GM21390 (cell line): ENCODE data around the gene LRIT1.

Source experiments
- ATAC-seq: cut with Tn5 transposase; IDR thresholded peaks from one replicate; pipeline ENCODE4 v1.9.1; 2021; ENCODE audit not compliant: unreplicated experiment

Gene LRIT1

DNA sequence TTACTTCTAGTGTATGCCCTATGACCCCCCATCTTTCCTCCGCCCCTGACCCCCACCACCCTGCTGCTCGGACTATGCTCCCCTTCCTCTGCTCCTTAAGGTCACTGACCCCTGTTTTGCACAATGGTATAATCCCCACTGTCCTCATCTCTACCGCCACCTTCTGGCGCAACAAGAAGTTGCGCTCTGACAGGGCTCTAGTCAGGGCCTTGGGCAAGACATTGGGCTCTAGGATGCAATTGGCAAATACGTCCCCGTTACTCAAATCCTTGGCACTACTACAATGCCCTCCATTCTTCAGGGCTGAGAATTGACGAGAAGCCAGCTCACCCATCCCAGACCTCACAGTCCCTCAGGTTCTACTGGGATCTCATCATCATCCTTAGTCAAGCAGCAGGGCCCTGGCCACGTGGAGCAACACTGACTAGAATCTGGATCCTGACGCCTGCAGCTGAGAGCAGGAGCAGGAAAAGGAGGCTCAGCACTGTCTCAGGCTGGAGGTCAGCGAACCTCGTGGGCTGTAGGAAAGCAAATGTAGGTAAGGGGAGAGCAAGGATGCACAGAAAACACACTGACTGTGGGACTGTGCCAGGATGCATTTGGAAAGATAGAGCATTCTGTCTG, 26.6 kb downstream of the LRIT1 start:
- peak; percentile 82 for ATAC-seq

DNA sequence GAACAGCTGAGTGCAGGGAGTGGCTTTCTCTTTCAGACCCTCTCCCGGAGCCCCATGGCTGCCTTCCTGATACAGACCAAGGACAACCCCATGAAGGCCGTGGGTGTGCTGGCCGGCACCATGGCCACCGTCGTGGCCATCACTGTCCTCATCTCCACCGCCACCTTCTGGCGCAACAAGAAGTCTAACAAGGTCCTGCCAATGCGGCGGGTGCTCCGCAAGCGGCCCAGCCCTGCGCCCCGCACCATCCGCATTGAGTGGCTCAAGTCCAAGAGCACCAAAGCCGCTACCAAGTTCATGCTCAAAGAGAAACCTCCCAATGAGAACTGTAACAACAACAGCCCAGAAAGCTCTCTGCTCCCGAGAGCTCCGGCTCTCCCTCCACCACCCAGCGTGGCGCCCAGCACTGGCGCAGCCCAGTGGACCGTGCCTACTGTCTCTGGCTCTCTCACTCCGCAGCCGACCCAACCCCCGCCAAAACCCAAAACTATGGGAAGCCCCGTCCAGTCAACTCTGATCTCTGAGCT, 27.2 kb downstream of the LRIT1 start:
- ATAC-seq = no peak

DNA sequence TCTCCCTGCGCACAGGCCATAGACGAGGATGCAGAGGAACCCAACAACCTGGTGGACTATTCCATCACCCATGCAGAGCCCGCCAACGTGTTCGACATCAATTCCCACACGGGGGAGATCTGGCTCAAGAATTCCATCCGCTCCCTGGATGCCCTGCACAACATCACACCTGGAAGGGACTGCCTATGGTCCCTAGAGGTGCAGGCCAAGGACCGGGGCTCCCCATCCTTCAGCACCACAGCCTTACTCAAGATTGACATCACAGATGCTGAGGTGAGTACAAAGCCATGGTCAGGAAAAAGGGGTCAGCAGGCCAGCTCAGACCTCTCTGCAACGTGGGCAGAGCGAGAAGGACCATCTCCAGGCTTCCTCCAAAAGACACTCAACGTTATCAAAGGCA, 28.3 kb downstream of the LRIT1 start:
- no peak for ATAC-seq

DNA sequence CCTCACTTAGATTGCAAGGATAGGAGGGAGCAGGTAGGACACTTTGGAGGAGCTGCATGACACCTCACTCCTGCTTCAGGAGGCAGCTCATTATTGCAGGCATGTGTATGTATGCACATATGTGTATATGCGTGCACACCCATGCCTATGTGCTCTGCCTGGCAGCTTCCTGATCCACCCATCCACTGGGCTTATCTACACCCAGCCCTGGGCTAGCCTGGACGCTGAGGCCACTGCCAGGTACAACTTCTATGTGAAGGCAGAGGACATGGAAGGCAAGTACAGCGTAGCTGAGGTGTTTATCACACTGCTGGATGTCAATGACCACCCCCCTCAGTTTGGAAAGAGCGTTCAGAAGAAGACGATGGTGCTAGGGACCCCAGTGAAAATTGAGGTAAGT, 29.3 kb downstream of the LRIT1 start:
- no peak for ATAC-seq

DNA sequence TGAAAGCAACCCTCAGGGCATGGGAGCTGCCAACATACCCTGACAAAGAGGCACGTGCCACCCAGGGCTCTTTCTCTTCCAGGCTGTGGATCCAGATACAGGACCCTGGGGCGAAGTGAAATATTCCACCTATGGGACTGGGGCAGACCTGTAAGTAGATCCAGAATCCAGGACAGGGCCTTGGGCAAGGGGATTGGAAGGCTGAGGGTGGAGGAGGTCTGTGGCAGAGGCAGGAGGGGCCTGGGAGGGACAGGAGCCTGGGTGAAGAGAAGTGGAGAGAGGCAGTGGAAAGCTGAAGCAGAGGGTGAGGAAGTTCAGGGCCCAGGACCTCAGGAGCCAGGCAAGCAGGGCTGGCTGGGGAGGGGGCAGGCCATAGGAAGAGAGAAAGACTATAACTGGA, 29.8 kb downstream of the LRIT1 start:
- ATAC-seq = no peak

DNA sequence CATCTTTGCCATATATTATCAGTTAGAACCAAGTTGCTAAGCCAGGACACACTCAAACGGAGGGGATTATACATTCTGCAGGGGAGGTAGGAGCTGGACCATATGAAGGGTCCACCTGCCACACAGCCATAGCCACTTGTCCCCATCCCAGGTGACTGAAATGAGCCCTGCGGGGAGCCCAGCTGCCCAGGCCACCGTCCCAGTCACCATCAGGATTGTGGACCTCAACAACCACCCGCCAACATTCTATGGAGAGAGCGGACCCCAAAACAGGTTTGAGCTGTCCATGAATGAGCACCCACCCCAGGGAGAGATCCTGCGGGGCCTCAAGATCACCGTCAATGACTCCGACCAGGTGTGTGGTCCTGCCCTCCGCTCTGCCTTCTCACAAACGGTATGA, 33.3 kb downstream of the LRIT1 start:
- ATAC-seq = no peak

DNA sequence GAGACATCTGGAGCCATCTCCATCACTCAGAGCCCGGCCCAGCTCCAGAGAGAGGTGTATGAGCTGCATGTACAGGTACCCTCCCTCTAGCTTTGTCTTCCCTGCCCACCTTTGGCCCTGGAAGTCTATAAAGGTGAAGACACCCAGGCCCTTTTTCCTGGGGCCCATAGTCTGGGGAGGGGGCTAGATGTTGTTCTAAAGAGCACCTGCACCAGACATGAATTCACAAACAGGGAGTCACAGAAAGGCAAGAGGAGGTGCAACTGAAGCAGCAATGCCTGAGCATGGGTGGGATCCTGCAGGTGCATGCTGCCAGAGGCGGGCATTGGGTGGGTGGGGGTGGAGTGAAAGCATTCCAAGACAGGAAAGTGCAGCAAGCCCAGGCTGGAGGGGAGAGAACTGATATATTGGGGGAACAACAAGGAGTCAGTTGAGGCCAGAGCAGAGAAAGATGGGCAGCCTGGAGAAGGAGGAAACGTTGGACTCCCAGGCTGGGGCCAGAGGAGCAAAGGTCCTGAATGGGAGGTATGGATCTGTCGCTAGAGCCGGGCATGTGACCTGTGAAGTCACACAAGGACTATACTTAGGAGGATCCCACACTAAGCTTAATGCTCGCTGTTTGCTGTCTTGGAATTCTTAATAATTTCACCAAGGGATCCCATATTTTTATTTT, 35.4 kb downstream of the LRIT1 start:
- no peak for ATAC-seq

DNA sequence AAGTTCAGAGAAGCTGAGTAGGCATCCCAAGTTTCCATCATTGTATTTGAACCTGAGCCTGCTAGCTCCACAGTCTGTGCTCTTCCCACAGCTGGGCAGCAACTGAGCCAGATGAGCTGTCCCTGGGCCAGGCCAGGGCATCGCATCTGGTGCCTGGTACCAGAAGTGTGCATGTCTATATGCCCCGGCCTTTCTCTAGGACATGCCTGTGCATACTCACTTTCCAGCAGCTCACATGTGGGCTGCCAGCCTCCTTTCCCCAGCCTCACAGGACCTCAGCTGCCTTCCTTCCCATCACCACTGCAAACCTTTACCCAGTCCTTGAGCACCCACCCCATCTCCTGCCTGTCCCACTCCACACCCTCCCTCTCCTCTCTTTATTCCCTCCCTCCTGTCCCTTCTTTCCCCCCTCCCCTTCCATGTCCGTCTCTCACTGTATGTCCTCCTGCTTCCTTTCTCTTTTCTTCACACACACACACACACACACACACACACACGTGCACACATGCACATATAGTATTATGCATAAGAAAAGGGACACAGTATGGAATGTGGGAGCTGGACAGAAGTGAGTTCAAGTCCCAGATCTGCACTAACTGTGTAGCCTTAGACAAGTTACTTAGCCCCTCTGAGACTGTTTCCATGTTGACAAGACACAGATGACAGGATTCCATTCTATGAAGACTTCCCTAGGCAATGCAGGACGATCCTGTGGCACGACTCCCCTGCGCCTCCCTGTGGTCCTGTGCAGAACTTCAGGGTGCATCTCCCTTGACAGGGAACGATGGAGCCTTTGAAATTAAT, 36.1 kb downstream of the LRIT1 start:
- ATAC-seq = peak; percentile 86

DNA sequence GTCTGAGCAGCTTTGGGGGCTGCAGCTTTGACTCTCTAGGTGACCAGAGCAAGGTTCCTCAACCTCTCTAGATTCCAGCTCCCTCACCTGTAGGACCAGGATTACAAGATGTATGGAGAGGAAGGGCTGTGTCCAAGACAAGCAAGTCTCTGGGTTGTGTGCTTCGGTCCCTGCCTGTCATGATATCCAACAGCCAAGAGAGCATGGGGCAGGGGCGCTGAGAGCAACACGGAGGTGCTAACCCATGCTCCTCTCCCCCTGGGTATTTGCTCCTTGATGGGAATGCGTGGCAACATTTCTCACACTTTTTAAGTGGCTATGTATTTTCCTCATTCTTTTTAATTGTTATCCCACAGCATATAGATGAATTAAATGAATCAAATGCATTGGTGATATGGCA, 36.7 kb downstream of the LRIT1 start:
- no peak for ATAC-seq

DNA sequence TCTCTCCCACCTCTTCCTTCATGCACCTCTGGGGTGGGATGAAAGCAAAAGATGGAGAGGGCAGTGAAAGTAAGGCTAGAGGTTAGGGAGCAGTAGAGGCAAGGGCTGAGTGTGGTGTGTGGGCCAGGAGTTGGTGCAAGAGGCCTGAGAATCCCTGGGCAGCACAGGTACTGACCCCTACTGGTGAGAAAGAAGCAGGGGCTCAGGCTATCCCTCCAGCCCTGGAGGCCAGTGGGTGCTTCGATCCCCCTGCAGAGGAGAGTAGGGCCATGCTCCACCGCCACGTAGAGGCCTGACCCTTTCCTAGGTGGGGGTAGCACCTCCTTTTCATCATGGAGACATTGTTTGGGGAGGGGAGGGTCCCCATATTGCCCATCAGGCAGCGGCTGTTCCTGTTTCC, 37.2 kb downstream of the LRIT1 start:
- ATAC-seq = peak; percentile 64

DNA sequence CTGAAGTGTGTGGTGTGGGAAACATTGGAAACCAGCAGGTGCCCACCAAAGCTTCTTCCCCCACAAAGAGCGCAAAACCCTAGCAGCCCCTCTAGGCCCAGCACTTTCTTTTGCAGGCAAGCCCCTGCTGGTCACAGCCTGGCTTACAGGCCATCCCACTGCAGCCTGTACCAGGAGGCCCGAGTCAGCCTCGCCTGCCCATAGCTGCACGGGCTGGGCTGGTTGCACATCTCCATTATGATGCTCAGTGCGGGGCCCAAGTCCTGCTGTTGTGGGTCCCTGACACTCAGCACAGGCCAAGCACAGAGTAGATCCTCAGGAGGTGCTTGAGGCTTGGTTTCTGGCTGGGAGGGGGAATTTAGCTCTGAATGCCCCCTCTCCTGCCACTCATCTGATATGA, 39.0 kb downstream of the LRIT1 start:
- no peak for ATAC-seq

DNA sequence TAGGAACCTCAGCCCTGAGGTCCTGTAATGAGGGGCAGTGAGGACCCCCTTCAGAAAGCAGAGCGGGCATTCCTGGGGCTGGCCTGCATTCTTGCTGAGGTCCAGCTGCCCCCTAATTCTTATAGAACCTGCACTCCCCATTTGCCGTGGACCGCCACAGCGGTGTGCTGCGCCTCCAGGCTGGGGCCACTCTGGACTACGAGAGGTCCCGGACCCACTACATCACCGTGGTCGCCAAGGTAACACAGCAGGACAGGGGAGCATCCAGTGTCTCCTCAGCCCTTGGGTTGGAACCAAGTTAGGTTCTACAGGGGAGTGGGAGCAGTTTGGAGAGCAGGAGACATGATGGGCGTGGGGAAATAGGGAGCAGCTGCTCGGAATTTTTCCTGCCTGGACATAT, 39.7 kb downstream of the LRIT1 start:
- ATAC-seq = no peak

DNA sequence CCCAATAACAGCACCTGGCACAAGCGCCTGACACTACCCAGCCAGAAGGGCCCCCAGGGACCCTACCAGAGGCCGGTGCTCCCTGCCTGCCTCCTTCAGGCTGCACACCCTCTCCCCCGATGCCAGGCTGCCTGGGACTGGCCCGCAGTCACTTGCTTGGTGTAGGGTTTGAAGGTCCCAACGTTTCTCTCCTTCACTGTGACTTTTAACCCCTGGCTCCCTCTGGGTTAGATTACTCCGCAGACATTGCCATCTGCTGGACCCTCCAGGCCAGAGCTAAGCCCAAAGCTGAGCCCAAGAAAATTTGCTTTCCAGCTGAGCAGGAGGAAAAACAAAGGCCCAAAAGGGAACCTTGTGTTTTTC, 40.1 kb downstream of the LRIT1 start:
- ATAC-seq = no peak

DNA sequence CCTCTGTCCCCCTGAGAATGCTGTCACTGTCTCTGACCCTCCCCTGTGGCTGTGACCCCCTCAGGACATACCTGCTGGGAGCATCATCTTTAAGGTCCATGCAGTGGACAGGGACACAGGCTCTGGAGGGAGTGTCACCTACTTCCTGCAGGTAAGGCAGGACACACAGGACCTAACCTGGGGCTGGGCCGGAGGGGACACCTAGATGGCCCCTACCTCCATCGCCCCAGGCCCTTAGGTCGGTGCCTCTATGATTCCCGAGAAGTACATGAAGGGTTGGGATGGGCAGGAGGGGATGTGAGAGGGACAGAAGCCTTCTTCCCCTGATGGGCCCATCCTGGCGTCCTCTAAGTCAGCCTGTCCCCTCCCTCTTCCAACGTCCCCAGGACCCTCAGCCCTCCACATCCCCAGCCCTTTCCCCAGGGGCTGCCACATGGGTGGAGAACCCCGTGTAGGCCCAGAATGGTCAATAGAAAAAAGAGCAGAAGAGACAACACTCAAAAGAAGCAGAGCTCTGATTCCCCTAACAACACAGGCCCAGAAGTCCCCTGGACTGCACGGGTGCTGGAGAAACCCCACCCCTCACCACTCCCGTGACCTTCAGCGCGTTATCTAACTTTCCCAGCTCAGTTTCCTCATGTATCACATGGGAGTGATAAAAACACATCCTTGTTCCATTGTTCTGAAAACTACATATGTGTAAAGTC, 40.7 kb downstream of the LRIT1 start:
- no peak for ATAC-seq

DNA sequence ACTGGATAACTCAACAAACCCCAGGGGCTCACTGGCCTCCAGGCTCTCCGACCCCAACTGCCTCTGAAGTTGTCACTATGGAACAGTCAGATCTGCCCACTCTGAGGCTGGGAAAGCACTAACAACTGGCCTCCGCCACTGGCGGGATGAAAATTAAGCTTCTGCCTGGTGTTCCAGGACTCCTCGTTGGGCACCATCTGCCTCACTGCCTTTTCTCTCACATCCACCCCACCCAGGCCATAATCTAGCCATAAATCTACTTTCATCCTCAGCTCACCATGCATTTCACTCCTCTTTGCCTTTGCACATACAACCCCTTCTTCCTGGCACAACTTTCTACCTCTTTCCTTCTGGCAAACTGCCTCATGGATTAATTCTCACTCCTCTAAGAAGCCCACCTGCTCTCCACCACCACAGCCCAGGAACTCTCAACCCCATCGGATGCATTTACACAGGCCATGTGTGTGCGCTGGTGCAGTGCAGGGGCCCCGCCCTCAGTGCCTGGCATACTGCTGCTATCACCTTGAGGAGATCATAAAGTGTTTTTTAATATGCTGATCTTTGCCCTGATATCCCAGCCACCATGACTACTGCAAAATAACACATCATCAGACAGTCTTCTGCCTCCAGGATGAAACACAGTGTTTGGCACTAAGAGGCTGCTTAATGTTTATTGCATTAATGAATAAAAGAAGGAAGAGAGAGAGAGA, 43.0 kb downstream of the LRIT1 start:
- no peak for ATAC-seq

DNA sequence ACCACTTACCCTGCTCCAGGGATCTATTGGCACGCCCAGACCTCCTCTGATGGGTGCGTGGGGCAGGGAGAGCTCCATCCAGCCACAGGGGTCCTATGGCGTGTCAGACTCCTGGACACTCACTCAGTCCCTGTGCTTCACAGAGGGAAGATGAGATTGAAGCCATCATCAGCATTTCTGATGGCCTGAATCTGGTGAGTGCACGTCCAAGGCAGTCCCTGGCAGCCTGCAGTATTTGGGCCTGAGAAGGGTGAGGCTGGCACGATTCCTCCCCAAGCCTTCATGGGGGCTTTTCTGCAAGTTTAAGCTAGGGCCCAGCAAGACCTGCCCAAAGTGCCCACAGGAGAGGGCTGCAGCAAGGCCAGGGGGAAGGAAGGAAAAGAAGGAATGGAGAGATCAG, 43.7 kb downstream of the LRIT1 start:
- ATAC-seq = no peak

DNA sequence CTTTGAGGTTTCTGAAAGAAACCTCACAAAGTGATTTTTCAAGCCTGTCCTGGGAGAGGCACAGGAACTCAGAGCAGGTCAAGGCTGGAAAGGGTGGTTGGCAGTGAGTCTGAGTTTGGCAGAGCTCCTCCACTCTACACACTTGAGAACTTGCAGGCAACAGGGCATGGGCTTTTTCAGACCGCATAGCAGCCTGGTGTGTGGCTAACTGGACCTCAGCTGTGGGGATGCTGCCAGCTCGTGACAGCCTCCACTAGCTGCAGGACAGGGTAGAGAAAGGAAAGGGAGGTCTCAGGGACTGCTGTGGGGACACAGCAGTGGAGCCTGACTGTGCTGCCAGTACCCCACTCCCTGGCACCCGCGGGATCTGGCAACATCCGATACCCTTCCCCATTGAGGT, 44.4 kb downstream of the LRIT1 start:
- no peak for ATAC-seq

DNA sequence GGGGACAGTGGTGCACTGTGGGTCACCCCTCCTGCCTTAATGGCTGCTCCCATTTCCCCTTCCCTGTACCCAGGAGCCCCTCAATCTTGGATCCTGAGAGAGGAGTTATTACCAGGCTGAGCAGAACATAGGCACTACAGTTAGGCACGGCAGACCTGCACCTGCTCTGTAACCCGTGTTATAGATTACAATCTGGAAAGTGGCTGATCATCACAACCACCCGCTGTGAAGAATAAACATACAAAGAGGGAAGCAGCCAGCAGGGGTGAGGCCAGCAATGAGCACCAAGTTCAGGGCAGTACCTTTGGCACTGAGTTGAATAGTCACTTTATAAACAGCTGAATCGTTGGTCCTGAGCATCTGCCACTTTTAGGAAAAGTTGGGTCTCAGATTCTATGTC, 45.3 kb downstream of the LRIT1 start:
- ATAC-seq = no peak

DNA sequence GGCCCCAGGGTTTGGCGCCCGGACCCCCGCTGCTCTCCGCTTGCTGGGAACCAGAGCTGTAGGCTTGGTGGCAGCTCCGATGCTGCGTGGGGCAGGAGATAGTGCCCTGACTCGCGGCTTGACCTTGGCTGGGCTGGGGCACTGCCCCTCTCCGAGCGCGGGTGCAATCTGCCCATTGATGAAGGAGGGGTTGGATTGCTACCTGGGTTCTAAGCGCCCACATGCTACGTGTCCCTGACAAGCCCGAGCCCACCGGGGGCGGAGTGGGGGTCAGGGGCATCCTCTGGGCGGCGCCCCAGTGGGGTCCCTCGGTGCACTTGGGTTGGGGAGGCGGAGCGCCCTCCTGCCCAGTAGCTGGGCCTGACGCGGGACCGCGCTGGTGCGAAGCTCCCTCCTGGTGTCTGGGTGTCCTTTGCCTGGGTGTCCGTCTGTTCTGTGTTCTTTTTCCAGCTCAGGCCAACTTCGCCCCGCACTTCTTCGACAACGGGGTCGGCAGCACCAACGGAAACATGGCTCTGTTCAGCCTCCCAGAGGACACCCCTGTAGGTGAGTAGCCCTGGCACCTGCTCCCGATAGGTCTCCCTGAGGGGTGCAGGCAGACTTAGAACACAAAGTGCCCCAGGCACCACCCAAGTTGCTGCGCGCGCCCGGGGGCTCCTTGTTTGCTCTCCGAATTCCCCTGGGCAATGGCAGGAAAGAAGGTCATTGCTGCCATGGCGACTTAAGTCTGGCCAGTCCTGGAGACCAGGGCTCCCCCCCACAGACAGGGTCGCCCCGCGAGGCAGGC, 46.1 kb downstream of the LRIT1 start:
- ATAC-seq = no peak

DNA sequence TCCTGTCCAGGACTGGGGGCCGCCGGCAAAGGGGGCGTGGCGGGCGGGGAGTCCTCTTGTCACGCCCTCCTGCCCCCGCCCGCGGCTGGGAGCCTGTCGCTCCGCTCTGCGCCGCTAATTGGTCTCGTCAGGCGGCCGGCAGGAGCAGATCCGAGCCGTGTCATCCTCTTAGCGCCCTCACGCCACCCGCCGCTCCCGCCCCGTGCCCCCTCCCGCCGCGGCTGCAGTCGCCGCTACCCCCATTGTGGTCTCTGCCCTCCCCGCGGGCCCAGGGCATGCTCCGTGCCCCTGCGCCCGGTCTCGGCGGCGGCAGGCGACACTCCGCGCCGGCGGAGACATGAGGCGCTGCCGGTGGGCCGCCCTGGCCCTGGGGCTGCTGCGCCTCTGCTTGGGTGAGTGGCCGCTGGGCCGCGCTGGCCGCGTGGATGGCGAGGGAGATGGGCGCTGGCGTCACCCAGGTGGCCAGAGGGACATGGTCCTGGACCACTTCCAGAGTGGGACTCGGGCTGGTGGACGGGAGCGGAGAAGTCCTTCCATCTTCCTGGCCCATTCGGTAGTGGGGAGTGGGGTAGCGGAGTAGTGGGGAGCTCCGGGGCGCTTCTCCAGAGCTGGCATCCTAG, 46.8 kb downstream of the LRIT1 start, which contains the start of gene CDHR1:
Gene CDHR1 (plus strand): TSS at position 114 of the 620 bp plus-strand sequence. CDS start 224 bp downstream, at position 338.
- peak; percentile 80 for ATAC-seq
